GM12875 (cell line): ENCODE measurements around the gene TLR5.

Source experiments
- H3K4me3 ChIP-seq: one replicate; pipeline ENCODE4 v1.5.1; 2011; ENCODE audit warnings: low read depth, low read length, control low read depth
- CTCF ChIP-seq: IDR thresholded peaks from 2 replicates; pipeline ENCODE4 v1.5.1; 2011; ENCODE audit warnings: low read depth, mild to moderate bottlenecking, control low read depth, inconsistent platforms, low read length, moderate library complexity, borderline replicate concordance; ENCODE audit not compliant: insufficient read depth

TLR5 gene

GRCh38 chr1:223089250-223089649 lies 53.8 kb downstream of the TLR5 start:
- TF ChIP-seq CTCF, result no peak
- no peak overlapping the region for H3K4me3 ChIP-seq

DNA sequence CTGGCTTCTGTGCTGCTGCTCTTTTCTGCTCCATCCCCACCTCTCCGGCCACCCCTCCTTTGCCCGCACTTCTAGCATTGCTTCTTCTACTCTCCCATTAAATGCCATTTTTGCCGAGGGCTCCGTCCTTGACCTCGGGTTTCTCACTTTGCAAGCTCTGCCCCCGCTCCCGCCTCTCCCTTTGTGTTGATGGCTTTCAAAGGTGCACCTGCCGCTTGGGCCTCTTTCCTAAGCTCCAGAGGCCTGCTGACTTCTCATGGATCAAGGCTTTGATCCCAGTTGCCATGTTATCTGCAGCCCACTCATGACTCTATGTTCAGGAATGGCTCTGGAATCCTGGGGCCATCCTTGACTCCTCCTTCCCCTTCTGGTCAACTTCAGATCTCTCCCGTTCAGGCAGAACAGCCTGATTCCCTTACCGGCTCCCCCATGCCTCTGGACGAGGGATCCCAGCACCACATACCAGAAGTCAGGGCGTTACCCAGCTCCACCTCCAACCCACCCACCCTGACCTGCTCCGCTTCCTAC lies 54.3 kb downstream of the TLR5 start:
- no peak for TF ChIP-seq CTCF
- H3K4me3 ChIP-seq, result no peak overlapping the region

GRCh38 chr1:223087291-223088255 lies 55.5 kb downstream of the TLR5 start:
- H3K4me3 ChIP-seq, result no peak overlapping the region
- TF ChIP-seq CTCF, result no peak

DNA sequence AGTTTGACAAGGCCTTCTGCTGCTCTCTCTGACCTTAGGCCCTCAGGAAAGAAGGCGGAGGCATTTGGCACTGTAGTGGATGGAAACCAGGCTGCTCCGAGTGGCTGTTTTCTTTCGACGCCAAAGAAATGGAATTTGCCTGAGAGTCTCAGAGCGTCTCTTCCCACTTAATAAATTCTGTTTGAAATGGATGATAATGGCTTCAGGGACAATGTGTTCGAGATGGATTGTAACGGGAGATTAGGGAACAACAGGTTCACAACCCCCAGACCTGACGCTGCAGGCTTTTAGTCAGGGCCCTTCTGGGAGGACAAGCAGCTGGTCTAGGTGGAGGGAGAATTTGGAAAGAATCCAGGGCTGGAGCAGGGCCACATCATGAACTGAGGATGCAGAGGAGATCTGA lies 58.6 kb downstream of the TLR5 start:
- no peak overlapping the region for H3K4me3 ChIP-seq
- no peak for TF ChIP-seq CTCF

DNA sequence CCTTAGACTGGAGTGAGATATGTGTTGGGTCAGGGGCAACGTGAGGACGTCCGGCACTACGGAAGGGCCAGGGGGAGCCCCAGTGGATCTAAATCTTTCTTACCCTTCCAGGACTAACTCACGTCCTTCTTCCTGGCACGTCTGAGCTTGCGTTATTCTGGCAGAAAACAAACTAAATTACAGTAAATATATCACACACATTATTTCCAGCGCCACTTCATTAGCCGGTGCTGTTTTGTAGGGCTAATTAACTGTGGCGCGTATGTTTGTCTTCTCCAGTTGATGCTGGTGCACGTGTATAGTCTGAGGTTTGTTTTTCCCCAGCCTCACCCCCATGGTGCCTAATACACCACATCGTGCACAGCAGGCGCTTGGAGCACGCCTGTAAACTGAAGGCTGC lies 59.2 kb downstream of the TLR5 start:
- no peak overlapping the region for H3K4me3 ChIP-seq
- TF ChIP-seq CTCF, result no peak

DNA sequence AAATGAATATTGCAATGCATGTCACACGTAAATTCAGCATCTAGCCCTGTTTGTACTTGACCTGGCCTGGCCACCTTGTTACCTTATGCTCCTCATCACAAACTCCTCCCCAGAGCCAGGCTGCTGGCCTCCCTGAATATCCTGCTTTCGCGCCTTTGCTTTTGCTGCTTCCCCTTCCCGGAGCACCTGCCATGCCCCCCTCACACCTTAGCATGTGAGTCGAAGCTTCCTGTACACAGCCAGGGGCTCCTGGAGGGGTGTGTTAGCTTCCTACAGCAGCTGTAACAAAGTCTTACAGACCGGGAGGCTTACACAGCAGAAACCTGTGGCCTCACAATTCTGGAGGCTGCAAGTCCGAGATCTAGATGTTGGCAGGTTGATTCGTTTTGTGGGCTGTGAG lies 60.1 kb downstream of the TLR5 start:
- H3K4me3 ChIP-seq, result no peak overlapping the region
- TF ChIP-seq CTCF, result no peak
